Measurements from ENCODE around the gene ACTL10. TPM values are rescaled to one million over a fixed set of nuclear protein-coding genes. Genes with fewer than 3 reads are reported as not detected.

Gene ACTL10
- total RNA-seq, 1 experiment from 2014 or later = 1.3 TPM

- H3K36me3 Mint-ChIP-seq = peaks cover 6% of the 10 kb centered on the region
- peaks cover 25% of the 10 kb centered on the region for H3K4me1 Mint-ChIP-seq
- no peaks in the 10 kb centered on the region for H3K9me3 Mint-ChIP-seq
- DNase-seq (ENCODE audit: low spot score) (no peak), ATAC-seq (no peak)
- POLR2A ChIA-PET = no interaction called here
- peaks cover 2% of the 10 kb centered on the region; the same call in 1 of the 2 replicates for H3K27me3 Mint-ChIP-seq (ENCODE audit: low read depth)
- CTCF ChIA-PET = no interaction called here
- TF ChIP-seq ZMAT4 (CRISPR knock-in tag; IDR thresholded peaks at IDR 0.05) (no peak), NR2C2 (CRISPR knock-in tag; IDR thresholded peaks at IDR 0.05) (no peak)
- H3K27ac Mint-ChIP-seq = no peak overlapping the region
- no peak overlapping the region for H3K4me3 Mint-ChIP-seq
Measured at GRCh38 chr20:33657704-33658095, 9.0 kb upstream of the ACTL10 start.

DNA sequence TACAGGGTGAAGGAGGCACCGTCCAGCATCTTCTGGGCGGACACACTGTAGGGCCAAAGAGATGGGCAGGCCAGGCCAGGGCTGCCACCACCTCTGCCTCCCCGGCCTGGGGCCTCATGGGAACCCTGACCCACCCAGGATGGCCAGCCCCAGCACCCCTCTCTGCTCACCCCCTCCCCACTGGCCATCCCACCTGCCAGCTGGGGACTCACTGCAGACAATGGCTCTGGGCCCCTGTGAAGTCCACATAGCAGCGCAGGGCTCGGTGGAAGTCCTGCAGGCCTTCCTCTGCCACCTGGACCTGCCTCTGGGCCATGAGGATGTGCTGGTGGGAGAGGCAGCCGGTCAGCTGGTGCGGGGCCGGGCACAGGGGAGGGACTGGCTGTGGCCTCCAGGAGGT, 8.2 kb upstream of the ACTL10 start:
- Mint-ChIP-seq H3K4me3 (no peak overlapping the region), H3K36me3 (peaks cover 6% of the 10 kb centered on the region), H3K27me3 (ENCODE audit: low read depth) (peaks cover 2% of the 10 kb centered on the region; the same call in 1 of the 2 replicates), H3K9me3 (no peaks in the 10 kb centered on the region), H3K4me1 (peaks cover 20% of the 10 kb centered on the region), H3K27ac (no peak overlapping the region)
- DNase-seq (ENCODE audit: low spot score) (no peak), ATAC-seq (no peak)
- TF ChIP-seq, protein P1, sequence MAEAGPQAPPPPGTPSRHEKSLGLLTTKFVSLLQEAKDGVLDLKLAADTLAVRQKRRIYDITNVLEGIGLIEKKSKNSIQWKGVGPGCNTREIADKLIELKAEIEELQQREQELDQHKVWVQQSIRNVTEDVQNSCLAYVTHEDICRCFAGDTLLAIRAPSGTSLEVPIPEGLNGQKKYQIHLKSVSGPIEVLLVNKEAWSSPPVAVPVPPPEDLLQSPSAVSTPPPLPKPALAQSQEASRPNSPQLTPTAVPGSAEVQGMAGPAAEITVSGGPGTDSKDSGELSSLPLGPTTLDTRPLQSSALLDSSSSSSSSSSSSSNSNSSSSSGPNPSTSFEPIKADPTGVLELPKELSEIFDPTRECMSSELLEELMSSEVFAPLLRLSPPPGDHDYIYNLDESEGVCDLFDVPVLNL (CRISPR knock-in tag; IDR thresholded peaks at IDR 0.05; ENCODE audit: borderline replicate concordance, low read depth) = no peak
- TF ChIP-seq, protein P2, sequence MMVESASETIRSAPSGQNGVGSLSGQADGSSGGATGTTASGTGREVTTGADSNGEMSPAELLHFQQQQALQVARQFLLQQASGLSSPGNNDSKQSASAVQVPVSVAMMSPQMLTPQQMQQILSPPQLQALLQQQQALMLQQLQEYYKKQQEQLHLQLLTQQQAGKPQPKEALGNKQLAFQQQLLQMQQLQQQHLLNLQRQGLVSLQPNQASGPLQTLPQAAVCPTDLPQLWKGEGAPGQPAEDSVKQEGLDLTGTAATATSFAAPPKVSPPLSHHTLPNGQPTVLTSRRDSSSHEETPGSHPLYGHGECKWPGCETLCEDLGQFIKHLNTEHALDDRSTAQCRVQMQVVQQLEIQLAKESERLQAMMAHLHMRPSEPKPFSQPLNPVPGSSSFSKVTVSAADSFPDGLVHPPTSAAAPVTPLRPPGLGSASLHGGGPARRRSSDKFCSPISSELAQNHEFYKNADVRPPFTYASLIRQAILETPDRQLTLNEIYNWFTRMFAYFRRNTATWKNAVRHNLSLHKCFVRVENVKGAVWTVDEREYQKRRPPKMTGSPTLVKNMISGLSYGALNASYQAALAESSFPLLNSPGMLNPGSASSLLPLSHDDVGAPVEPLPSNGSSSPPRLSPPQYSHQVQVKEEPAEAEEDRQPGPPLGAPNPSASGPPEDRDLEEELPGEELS (CRISPR knock-in tag; IDR thresholded peaks at IDR 0.05) = no peak
- TF ChIP-seq IRF2 (CRISPR knock-in tag; IDR thresholded peaks at IDR 0.05; ENCODE audit: borderline replicate concordance, low read depth) = no peak
- TF ChIP-seq ZNF138 (CRISPR knock-in tag; conservative IDR thresholded peaks at IDR 0.05) = no peak
- TF ChIP-seq ZNF512 (CRISPR knock-in tag; IDR thresholded peaks at IDR 0.05; ENCODE audit: borderline replicate concordance) = no peak
- TF ChIP-seq RORB (CRISPR knock-in tag; IDR thresholded peaks at IDR 0.05) = no peak
- TF ChIP-seq STAT6 (CRISPR knock-in tag; conservative IDR thresholded peaks at IDR 0.05; ENCODE audit: low read depth) = no peak
- TF ChIP-seq ZSCAN18 (CRISPR knock-in tag; IDR thresholded peaks at IDR 0.05) = no peak
- TF ChIP-seq TEAD4 (CRISPR knock-in tag; IDR thresholded peaks at IDR 0.05) = no peak
- no peak for TF ChIP-seq SP1 (CRISPR knock-in tag; conservative IDR thresholded peaks at IDR 0.05)
- no peak for TF ChIP-seq EMX1 (CRISPR knock-in tag; IDR thresholded peaks at IDR 0.05)
- no peak for TF ChIP-seq ATF6 (CRISPR knock-in tag; IDR thresholded peaks at IDR 0.05)
- TF ChIP-seq NR1H2 (CRISPR knock-in tag; IDR thresholded peaks at IDR 0.05) = no peak
- TF ChIP-seq ZNF317 (CRISPR knock-in tag; IDR thresholded peaks at IDR 0.05; ENCODE audit: borderline replicate concordance, low read depth) = no peak
- TF ChIP-seq, protein P3, sequence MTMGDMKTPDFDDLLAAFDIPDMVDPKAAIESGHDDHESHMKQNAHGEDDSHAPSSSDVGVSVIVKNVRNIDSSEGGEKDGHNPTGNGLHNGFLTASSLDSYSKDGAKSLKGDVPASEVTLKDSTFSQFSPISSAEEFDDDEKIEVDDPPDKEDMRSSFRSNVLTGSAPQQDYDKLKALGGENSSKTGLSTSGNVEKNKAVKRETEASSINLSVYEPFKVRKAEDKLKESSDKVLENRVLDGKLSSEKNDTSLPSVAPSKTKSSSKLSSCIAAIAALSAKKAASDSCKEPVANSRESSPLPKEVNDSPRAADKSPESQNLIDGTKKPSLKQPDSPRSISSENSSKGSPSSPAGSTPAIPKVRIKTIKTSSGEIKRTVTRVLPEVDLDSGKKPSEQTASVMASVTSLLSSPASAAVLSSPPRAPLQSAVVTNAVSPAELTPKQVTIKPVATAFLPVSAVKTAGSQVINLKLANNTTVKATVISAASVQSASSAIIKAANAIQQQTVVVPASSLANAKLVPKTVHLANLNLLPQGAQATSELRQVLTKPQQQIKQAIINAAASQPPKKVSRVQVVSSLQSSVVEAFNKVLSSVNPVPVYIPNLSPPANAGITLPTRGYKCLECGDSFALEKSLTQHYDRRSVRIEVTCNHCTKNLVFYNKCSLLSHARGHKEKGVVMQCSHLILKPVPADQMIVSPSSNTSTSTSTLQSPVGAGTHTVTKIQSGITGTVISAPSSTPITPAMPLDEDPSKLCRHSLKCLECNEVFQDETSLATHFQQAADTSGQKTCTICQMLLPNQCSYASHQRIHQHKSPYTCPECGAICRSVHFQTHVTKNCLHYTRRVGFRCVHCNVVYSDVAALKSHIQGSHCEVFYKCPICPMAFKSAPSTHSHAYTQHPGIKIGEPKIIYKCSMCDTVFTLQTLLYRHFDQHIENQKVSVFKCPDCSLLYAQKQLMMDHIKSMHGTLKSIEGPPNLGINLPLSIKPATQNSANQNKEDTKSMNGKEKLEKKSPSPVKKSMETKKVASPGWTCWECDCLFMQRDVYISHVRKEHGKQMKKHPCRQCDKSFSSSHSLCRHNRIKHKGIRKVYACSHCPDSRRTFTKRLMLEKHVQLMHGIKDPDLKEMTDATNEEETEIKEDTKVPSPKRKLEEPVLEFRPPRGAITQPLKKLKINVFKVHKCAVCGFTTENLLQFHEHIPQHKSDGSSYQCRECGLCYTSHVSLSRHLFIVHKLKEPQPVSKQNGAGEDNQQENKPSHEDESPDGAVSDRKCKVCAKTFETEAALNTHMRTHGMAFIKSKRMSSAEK (CRISPR knock-in tag; IDR thresholded peaks at IDR 0.05; ENCODE audit: borderline replicate concordance) = no peak
- ChIA-PET CTCF (interaction anchor here (1.6 kb wide), 1 partner anchor 9 kb away, joined by 3 read pairs; no protein-coding TSS in a partner anchor), POLR2A (interaction anchor here (0.5 kb wide), 1 partner anchor 26 kb away, joined by 3 read pairs; no protein-coding TSS in a partner anchor)

Data from WTC11 (cell line).